ENCODE data around the gene ANKFN1.

ANKFN1 gene

GRCh38 chr17:56146534-56146933 is 6.7 kb upstream of the ANKFN1 start:
- H3K4me3 ChIP-seq: no peak overlapping the region
- no peaks in the 10 kb centered on the region for H3K9me3 ChIP-seq
- no peak for DNase-seq
- no peaks in the 10 kb centered on the region for H3K4me1 ChIP-seq
- no peaks in the 10 kb centered on the region for H3K27me3 ChIP-seq
- no peak overlapping the region for H3K27ac ChIP-seq
- intact Hi-C loops (cut with DNase I; ENCODE audit: low total_unique reads): no loop called here
- no peaks in the 10 kb centered on the region for H3K36me3 ChIP-seq
- no peak for TF ChIP-seq CTCF (IDR thresholded peaks at IDR 0.05)

GRCh38 chr17:56148333-56148732 is 4.9 kb upstream of the ANKFN1 start:
- DNase-seq: no peak
- Histone ChIP-seq H3K27me3 (no peaks in the 10 kb centered on the region), H3K36me3 (no peaks in the 10 kb centered on the region), H3K4me3 (no peak overlapping the region), H3K9me3 (no peaks in the 10 kb centered on the region), H3K27ac (no peak overlapping the region), H3K4me1 (no peaks in the 10 kb centered on the region)
- no peak for TF ChIP-seq CTCF (IDR thresholded peaks at IDR 0.05)
- intact Hi-C loops (cut with DNase I; ENCODE audit: low total_unique reads): no loop called here

- TF ChIP-seq CTCF (IDR thresholded peaks at IDR 0.05): no peak
- Histone ChIP-seq H3K4me1 (no peaks in the 10 kb centered on the region), H3K27me3 (no peaks in the 10 kb centered on the region), H3K4me3 (no peak overlapping the region), H3K36me3 (no peaks in the 10 kb centered on the region), H3K27ac (no peak overlapping the region), H3K9me3 (no peaks in the 10 kb centered on the region)
- intact Hi-C loops (cut with DNase I; ENCODE audit: low total_unique reads): no loop called here
- no peak for DNase-seq
Observed at GRCh38 chr17:56149266-56150036, 3.8 kb upstream of the ANKFN1 start.

- intact Hi-C loops (cut with DNase I; ENCODE audit: low total_unique reads): no loop called here
- DNase-seq: no peak
- no peaks in the 10 kb centered on the region for H3K36me3 ChIP-seq
- no peak overlapping the region for H3K27ac ChIP-seq
- no peaks in the 10 kb centered on the region for H3K27me3 ChIP-seq
- no peaks in the 10 kb centered on the region for H3K4me1 ChIP-seq
- no peaks in the 10 kb centered on the region for H3K9me3 ChIP-seq
- TF ChIP-seq CTCF (IDR thresholded peaks at IDR 0.05): no peak
- H3K4me3 ChIP-seq: no peak overlapping the region
Observed at GRCh38 chr17:56150649-56151048, 2.6 kb upstream of the ANKFN1 start.

GRCh38 chr17:56157845-56158244 is 4.6 kb downstream of the ANKFN1 start:
- H3K36me3 ChIP-seq: no peaks in the 10 kb centered on the region
- intact Hi-C loops (cut with DNase I; ENCODE audit: low total_unique reads): no loop called here
- no peak overlapping the region for H3K27ac ChIP-seq
- TF ChIP-seq CTCF (IDR thresholded peaks at IDR 0.05): no peak
- H3K4me1 ChIP-seq: no peaks in the 10 kb centered on the region
- no peaks in the 10 kb centered on the region for H3K27me3 ChIP-seq
- DNase-seq: no peak
- no peak overlapping the region for H3K4me3 ChIP-seq
- no peaks in the 10 kb centered on the region for H3K9me3 ChIP-seq

- H3K27ac ChIP-seq: no peak overlapping the region
- H3K36me3 ChIP-seq: no peaks in the 10 kb centered on the region
- no peak overlapping the region for H3K4me3 ChIP-seq
- no peaks in the 10 kb centered on the region for H3K27me3 ChIP-seq
- no peak for DNase-seq
- no peaks in the 10 kb centered on the region for H3K4me1 ChIP-seq
- no peak for TF ChIP-seq CTCF (IDR thresholded peaks at IDR 0.05)
- H3K9me3 ChIP-seq: no peaks in the 10 kb centered on the region
- intact Hi-C loops (cut with DNase I; ENCODE audit: low total_unique reads): no loop called here
Observed at GRCh38 chr17:56158344-56158743, 5.1 kb downstream of the ANKFN1 start.

All from tibial artery (tissue), 4 donors.